ENCODE results near the gene GLUD1.
"Not testable (repeated sequence)": the region's sequence is repeated elsewhere in the genome, so short reads cannot be mapped to it uniquely, and the experiment has no call there.

Gene GLUD1

GRCh38 chr10:87089746-87090145 lies 4.9 kb downstream of the GLUD1 start:
- no peak for DNase-seq

DNA sequence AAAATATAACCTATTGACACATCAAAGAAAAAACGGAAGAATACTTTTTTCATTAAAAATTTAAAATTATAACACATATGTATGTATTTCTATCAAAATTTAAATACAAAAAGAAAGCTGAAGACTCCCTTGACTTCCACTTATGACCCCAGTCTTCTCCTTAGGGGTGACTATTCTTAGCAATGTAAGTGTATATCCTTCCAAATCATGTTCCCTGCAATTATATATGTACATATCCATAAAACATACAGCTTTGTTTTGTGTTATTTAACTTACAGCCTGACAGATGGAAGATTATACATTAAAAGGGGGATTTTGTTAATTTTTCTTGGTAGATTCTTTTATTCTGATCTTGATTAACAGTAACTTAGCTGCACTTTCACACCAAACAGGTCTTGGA lies 9.1 kb downstream of the GLUD1 start:
- DNase-seq = no peak

GRCh38 chr10:87084291-87084782 lies 10.3 kb downstream of the GLUD1 start:
- DNase-seq = not testable (repeated sequence)

DNA sequence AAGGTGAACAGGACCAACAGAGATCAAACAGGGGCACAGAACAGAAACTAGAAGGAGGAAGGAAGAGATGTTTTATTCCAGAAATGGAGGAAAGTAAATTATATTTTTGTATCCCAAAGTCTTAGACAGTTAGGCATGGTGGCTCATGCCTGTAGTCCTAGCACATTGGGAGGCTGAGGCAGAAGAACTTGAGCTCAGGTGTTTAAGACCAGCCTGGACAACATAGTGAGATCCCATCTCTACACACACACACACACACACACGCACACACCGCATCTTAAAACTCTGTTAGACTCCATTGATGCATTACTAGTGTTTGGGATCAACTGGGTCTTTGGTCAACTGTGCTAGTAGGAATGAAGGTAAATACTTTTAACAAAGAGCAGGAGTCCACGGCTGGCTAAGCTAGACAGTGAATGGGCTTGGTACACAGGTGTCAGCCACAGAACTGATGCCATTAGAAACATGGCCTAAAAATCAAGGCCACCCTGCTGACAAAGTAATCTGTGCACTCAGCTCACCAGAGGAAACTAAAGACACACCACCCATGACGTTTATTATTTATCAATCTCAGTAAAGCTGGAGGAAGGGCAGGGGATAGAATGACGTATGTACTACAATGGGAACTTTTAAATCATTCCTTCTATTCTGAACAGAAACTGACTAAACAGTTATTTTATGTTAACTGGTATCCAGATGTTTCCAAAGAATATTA lies 10.9 kb downstream of the GLUD1 start:
- not testable (repeated sequence) for DNase-seq

- not testable (repeated sequence) for DNase-seq
Measured at GRCh38 chr10:87082219-87082618, 12.4 kb downstream of the GLUD1 start.

DNA sequence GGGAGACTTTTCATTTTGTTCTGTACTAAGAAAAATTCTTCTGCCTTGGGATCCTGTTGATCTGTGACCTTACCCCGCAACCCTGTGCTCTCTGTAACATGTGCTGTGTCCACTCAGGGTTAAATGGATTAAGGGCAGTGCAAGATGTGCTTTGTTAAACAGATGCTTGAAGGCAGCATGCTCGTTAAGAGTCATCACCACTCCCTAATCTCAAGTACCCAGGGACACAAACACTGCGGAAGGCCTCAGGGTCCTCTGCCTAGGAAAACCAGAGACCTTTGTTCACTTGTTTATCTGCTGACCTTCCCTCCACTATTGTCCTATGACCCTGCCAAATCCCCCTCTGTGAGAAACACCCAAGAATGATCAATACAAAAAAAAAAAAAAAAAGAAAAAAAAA lies 13.1 kb downstream of the GLUD1 start:
- not testable (repeated sequence) for DNase-seq

DNA sequence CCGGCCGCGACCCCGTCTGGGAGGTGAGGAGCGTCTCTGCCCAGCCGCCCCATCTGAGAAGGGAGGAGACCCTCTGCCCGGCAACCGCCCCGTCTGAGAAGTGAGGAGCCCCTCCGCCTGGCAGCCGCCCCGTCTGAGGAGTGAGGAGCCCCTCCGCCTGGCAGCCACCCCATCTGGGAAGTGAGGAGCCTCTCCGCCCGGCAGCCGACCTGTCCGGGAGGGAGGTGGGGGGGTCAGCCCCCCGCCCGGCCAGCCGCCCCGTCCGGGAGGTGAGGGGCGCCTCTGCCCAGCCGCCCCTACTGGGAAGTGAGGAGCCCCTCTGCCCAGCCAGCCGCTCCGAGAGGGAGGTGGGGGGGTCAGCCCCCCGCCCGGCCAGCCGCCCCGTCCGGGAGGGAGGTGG lies 14.0 kb downstream of the GLUD1 start:
- not testable (repeated sequence) for DNase-seq

GRCh38 chr10:87079106-87079836 lies 15.4 kb downstream of the GLUD1 start:
- DNase-seq = no peak

GRCh38 chr10:87076421-87076820 lies 18.2 kb downstream of the GLUD1 start:
- not testable (repeated sequence) for DNase-seq

DNA sequence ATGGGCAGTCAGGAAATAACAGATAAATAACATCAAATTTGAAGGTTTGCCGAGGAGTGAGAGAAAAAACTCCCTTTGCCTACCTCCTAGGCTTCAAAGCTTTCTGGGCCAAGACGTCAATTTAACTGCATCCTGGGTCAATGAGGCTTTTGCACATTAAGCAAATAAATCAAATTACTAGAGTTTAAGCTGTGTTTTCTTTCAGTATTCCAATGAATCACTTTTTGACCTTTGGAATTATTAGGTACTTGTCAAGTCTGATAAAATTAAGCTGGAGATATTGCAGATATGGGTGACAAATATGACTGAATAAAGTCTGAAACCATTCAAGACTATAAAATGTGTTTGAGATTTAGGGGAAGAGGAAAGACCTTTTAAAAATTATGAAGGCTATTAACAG lies 22.2 kb downstream of the GLUD1 start:
- DNase-seq = no peak

DNA sequence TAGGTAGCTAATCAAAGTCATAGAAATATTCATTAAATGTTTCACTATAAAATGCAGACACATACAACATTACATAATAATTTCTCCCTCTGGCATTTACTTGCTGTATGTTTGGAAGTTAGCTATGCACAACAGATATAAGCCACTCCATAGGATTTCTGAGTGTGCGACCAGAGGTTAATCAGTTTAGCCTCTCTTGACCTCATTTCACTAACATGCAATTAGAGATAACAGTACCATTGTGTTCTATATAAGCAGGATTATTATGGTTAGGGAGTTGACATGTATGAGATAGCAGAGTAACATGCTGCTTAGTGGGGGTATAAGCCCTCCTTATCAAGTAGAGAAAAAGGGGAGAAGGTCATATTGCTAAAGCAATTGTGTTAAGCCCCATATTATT lies 26.4 kb downstream of the GLUD1 start:
- no peak for DNase-seq

DNA sequence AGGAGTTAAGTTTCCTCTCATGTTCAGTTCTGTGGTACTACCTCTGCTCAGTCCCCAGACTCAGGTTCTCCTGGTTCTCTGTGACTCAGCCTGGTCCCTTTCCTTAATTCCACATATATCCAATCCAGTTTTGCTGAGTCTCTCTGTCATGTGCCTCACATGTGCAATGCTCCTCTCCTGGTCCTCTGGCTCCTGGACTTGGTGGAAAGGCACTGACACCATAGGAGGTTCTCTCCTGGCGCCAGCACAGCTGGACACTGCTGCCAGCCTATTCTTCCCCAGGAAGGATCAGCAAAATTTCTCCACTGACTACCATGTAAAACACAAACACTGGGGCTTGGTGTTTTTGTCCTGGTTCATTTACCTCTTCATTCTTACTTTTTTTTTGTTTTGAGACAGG lies 27.8 kb downstream of the GLUD1 start:
- no peak for DNase-seq

- DNase-seq = no peak
Measured at GRCh38 chr10:87066178-87066577, 28.5 kb downstream of the GLUD1 start.

DNA sequence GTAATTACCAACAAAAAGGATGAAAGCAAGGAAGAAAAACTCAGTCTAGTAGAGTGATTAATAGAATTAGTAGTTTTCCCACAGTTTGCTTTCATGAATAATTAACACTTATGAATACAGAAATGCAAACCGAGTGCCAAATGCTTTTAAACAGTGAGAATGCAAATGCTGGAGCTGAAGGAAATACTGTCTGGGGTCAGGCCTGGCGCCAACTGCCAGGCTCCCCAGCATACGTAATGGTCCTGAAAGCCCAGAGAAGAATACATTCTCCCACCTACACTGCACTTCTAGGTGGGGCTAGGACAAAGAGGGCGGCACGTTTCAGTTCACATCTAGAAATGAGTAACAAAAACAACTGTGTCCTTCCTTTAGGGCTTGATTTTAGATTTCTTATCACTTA lies 30.0 kb downstream of the GLUD1 start:
- DNase-seq = no peak

- no peak for DNase-seq
Measured at GRCh38 chr10:87060280-87060928, 34.2 kb downstream of the GLUD1 start.

GRCh38 chr10:87059401-87059800 lies 35.2 kb downstream of the GLUD1 start:
- DNase-seq = no peak

DNA sequence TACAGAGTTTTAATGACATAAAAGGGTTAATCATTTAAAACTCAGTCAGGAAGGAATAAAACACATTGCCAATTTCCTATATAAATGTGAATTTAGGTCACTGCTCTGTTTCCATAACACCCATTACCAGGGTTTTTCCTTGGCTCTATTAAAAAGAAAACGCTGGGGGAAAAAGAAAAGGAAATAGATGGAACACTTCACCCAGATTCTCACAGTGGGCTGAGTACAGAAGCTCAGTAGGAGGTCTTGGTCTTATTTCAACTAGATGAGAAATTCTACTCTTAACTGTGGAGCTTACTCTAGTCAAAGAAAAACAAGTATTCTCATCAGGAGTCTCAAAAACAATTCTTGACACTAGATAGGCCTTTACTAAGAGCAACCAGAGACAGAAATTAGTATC lies 36.5 kb downstream of the GLUD1 start:
- no peak for DNase-seq

GRCh38 chr10:87054373-87055295 lies 40.0 kb downstream of the GLUD1 start:
- no peak for DNase-seq

- DNase-seq = no peak
Measured at GRCh38 chr10:87053577-87054181, 41.0 kb downstream of the GLUD1 start.

GRCh38 chr10:87053111-87053510 lies 41.5 kb downstream of the GLUD1 start:
- DNase-seq = no peak

- DNase-seq = no peak
Measured at GRCh38 chr10:87045434-87045938, 49.2 kb downstream of the GLUD1 start.

GRCh38 chr10:87043579-87043978 lies 51.1 kb downstream of the GLUD1 start:
- DNase-seq = not testable (repeated sequence)

All from SHP77 (cell line).